ENCODE data around the gene TF. TPM values are rescaled to one million over a fixed set of nuclear protein-coding genes. Genes with fewer than 3 reads are reported as not detected.
A peak's percentile ranks its signal among the peaks of the same experiment; 100 is the strongest.

The TF gene
- total RNA-seq, 1 donor from 2014 or later, result 4.4 TPM

DNA sequence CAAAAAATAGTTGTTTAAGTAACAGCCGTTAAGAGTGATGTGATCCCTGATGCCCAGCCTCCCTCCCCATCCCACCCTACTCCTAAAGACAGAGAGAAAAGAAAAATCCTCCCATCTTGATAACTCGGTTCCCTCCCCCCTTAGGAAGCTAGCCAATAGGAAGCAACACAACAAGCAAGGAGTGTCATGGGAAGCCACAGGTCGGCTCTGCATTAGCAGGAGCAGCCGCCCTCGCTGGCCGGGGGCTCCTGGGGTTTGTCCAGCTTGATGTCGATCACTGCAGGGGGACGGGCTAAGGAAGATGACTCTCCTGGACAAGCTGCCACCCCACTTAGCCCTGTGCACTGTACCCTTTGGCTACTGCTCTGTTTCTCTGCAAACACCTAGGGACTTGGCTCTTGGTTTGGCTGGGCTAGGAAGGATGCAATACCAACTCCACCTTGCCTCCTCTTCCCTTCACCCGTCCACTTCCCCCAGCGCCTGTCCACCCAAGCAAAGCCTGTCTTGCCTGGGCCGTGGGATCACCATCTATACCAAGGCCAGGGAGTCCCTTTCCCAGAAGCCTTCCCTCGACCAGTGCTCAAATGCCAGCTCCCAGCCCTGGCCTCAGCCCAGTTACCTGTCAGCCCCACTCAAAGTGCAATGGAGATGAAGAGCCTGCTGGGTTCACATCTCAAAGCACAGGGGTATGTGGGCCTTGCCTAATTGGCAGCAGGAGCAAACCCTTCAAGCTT, 82.5 kb downstream of the TF start:
- no peak for DNase-seq (ENCODE audit: low spot score, unreplicated experiment)
- Mint-ChIP-seq H3K4me1 (ENCODE audit: low read depth) (no peaks in the 10 kb centered on the region), H3K4me3 (ENCODE audit: low read depth) (no peak overlapping the region)

DNA sequence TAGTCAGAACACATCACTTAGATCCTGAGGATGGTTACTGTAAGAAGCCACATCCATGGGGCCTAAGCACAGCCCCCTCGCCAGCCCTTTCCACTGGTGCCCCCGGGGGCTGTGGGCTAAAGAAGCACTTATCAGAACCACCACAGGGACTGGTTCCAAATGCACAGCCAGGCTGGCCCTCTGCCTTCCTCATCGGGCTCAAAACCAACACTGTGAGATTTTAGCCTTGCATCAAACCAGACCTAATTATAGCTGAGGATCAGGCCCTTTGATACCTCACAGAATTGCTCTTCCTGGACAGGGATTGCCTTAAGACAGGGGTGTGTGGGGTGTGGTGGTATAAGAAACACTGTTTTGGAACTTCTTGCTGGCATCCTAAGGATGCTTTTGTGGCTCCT, 83.1 kb downstream of the TF start:
- Mint-ChIP-seq H3K36me3 (ENCODE audit: insufficient read depth) (no peaks in the 10 kb centered on the region), H3K4me3 (ENCODE audit: low read depth) (no peak overlapping the region), H3K27me3 (no peaks in the 10 kb centered on the region), H3K4me1 (ENCODE audit: low read depth) (no peaks in the 10 kb centered on the region), H3K9me3 (ENCODE audit: low read depth) (no peaks in the 10 kb centered on the region), H3K27ac (no peak overlapping the region)
- DNase-seq (ENCODE audit: low spot score, unreplicated experiment), result no peak
- TF ChIP-seq, protein P1, sequence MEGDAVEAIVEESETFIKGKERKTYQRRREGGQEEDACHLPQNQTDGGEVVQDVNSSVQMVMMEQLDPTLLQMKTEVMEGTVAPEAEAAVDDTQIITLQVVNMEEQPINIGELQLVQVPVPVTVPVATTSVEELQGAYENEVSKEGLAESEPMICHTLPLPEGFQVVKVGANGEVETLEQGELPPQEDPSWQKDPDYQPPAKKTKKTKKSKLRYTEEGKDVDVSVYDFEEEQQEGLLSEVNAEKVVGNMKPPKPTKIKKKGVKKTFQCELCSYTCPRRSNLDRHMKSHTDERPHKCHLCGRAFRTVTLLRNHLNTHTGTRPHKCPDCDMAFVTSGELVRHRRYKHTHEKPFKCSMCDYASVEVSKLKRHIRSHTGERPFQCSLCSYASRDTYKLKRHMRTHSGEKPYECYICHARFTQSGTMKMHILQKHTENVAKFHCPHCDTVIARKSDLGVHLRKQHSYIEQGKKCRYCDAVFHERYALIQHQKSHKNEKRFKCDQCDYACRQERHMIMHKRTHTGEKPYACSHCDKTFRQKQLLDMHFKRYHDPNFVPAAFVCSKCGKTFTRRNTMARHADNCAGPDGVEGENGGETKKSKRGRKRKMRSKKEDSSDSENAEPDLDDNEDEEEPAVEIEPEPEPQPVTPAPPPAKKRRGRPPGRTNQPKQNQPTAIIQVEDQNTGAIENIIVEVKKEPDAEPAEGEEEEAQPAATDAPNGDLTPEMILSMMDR (IDR thresholded peaks at IDR 0.05; ENCODE audit: unreplicated experiment), result no peak

More for the DNA sequence above, 82.5 kb downstream of the TF start:
- TF ChIP-seq, protein P1 (IDR thresholded peaks at IDR 0.05; ENCODE audit: unreplicated experiment), result no peak
- Mint-ChIP-seq H3K9me3 (ENCODE audit: low read depth) (no peaks in the 10 kb centered on the region), H3K27ac (no peak overlapping the region), H3K36me3 (ENCODE audit: insufficient read depth) (peaks cover 2% of the 10 kb centered on the region), H3K27me3 (no peaks in the 10 kb centered on the region)

DNA sequence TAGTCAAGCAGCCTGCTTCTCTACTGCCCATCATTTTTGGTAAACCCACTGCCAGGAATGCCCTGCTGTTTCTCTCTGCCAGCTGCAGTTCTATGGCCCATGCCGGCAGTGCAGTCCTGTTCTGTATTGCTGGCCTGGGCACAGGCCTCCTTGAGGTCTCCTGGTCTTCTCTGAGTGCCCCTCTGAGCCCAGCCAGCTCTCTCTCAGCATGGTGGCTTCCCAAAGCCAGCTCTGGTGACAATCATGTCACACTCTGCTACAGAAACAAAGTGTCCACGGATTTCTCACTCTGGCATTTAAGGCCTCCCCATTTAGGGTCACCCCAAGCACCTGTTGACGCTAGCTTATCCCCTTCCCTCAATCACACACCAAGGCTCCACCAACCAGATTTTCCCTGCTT, 83.9 kb downstream of the TF start:
- H3K9me3 Mint-ChIP-seq (ENCODE audit: low read depth), result no peaks in the 10 kb centered on the region
- DNase-seq (ENCODE audit: low spot score, unreplicated experiment), result no peak
- TF ChIP-seq, protein P1 (IDR thresholded peaks at IDR 0.05; ENCODE audit: unreplicated experiment), result no peak
- no peaks in the 10 kb centered on the region for H3K4me1 Mint-ChIP-seq (ENCODE audit: low read depth)
- no peak overlapping the region for H3K4me3 Mint-ChIP-seq (ENCODE audit: low read depth)
- no peak overlapping the region for H3K27ac Mint-ChIP-seq
- H3K36me3 Mint-ChIP-seq (ENCODE audit: insufficient read depth), result no peaks in the 10 kb centered on the region
- no peaks in the 10 kb centered on the region for H3K27me3 Mint-ChIP-seq

DNA sequence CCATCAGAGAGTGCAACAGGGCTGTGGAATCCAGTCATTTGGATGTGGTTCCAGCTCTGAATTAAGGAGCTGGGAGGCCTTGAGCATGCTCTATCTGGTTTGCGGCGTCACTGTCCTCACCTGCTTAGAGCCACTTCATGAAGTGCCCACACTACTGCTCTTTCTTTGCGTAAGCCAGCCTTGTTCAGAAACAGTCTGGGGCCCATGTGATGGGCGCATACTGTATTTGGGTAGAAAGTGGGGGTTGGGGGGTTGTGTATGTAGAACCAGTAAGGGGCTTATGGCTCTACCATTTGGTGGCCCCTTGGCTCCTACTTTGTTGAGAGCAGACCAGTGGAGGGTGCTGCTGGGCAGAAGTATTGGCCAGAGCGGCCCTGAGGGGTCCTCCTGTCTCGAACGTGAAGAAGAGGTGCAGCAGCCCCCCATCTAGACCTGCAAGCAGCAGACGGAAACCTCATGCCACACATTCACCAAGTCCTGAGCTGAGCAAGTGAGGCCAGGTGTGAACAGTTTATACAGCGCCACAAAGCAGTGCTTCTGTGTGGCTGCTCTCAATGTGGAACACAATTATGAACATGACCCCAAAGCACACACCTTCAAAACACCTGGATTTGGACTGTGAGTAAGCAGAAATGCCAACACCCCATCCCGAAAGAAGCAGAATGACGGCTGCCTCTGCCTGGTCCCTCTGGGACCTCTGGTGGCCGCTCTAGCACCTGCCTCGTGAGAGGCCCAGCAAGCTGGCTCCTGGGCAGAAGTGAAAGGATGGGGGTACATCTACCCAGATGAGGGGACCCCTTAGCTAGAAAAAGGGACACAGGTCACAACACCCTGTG, 86.0 kb downstream of the TF start:
- H3K27me3 Mint-ChIP-seq, result no peaks in the 10 kb centered on the region
- H3K4me3 Mint-ChIP-seq (ENCODE audit: low read depth), result no peak overlapping the region
- no peaks in the 10 kb centered on the region for H3K4me1 Mint-ChIP-seq (ENCODE audit: low read depth)
- no peak for DNase-seq (ENCODE audit: low spot score, unreplicated experiment)
- H3K27ac Mint-ChIP-seq, result no peak overlapping the region
- no peaks in the 10 kb centered on the region for H3K9me3 Mint-ChIP-seq (ENCODE audit: low read depth)
- TF ChIP-seq, protein P1 (IDR thresholded peaks at IDR 0.05; ENCODE audit: unreplicated experiment), result peak; percentile 17
- no peaks in the 10 kb centered on the region for H3K36me3 Mint-ChIP-seq (ENCODE audit: insufficient read depth)

DNA sequence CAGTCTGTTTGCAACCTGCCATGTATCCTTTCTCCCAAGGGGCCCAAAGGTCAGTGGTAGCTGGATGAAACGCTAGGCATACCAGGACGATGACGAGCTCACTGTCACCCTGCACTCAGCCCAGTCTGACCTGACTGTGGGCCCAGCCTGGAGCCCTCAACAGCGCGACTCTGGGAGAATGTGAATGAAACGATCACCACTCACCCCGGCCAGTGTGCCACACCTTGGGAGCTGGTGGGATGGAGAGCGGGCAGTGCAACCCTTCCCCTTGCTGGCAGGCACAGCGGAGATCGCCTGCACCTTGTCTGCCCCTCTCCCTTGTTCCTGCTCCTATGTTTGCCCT, 86.6 kb downstream of the TF start:
- Mint-ChIP-seq H3K27ac (no peak overlapping the region), H3K9me3 (ENCODE audit: low read depth) (no peaks in the 10 kb centered on the region), H3K4me1 (ENCODE audit: low read depth) (no peaks in the 10 kb centered on the region), H3K4me3 (ENCODE audit: low read depth) (no peak overlapping the region), H3K36me3 (ENCODE audit: insufficient read depth) (no peaks in the 10 kb centered on the region), H3K27me3 (no peaks in the 10 kb centered on the region)
- DNase-seq (ENCODE audit: low spot score, unreplicated experiment), result no peak
- TF ChIP-seq, protein P1 (IDR thresholded peaks at IDR 0.05; ENCODE audit: unreplicated experiment), result no peak
